KBM-7 (cell line): ENCODE results near the gene BTAF1.
"Not testable (repeated sequence)": the region's sequence is repeated elsewhere in the genome, so short reads cannot be mapped to it uniquely, and the experiment has no call there.

Experiments used
- DNase-seq: peaks from one replicate; pipeline ENCODE4 v3.0.0-alpha.2; 2015
- in situ Hi-C: fragments of 300-500 bp; cut with MboI; formaldehyde crosslinking; loops from 2 replicates; pipeline ENCODE4 v1.14.3; 2020; ENCODE audit warnings: low sequenced_read_pairs, low pct_unique_long_range_greater_than_20kb, mixed read lengths

Gene BTAF1

DNA sequence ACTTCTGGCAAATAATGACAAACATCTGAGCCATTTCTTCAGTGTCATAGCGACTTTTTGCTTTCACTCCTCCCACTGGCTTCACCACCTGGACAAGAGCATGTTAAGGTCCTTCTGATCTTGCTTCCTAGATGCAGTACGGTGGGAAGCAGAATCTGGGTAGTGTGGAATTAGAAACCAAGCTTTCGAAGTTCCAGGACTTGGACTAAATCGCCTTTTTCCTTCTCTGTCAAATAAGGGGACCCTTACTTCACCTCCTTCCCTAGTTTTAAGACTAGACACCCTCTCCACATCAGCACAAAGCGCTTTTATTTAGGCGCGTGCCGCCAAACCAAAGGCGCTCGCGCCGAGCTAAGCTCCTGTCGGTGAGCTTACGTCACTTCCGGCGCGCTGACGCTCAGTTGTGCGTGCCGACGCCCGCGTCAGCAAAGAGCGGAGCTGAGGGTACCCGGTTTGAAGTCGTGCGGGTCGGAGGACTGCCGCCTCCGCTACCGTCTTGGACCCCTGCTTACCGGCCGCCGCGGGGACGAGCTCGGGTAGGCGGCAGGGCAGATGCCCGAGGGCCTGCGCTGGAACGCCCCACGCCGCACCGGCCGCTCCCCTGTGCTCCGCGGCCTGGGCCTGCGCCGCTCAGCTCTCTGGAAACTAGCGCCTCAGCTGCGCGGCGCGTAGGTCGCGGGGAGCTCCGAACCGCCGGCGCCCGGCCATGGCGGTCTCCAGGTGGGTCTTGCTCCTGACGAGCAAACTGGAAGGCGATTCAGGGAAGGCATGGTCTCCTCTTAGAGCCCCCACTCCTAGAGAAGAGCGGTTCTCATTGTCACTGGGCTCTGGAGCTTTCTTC is at the start of gene BTAF1:
BTAF1 (plus strand) TSS at position 400 of the 841 bp plus-strand sequence; CDS start at position 707, 307 bp downstream.
- in situ Hi-C loops: no loop called here
- DNase-seq: peak; percentile 92

DNA sequence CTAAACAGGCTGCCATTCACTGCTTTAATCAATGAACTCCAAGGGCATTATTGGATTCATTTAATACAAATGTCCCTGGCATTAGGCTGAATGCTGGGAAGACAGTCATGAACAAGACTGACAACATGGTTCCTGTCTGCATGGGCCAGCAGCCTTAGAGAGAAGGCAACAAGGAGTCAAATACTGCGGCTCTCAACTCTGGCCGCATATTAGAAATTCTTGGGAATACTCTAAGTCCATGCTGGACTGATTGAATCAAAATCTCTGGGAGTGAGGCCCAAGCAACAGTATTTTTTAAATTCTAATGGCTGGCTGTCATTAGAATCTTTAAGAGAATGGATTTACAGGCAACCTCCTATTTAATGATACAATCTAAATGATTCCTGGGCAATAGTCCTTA is 48.4 kb upstream of the BTAF1 start:
- DNase-seq: no peak
- in situ Hi-C loops: no loop called here

DNA sequence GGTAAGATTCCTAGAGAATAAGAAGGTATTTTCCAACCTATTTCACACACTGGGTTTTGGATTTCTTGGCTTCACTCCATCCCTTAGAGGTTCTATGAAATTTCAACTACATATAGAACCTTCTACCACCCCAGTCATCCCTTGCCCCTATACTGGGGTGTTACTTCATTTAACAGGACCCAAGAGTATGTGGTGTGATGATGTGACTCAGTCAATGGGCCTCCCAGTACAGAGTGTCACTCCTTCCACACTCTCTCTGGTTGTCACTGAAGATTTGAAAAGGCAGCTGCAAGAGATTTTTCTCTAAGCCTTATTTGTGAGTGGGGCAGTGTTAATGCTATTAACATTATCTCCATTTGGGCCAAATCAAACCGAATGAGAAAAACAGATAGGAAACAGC is 47.8 kb upstream of the BTAF1 start:
- DNase-seq: no peak
- in situ Hi-C loops: no loop called here

DNA sequence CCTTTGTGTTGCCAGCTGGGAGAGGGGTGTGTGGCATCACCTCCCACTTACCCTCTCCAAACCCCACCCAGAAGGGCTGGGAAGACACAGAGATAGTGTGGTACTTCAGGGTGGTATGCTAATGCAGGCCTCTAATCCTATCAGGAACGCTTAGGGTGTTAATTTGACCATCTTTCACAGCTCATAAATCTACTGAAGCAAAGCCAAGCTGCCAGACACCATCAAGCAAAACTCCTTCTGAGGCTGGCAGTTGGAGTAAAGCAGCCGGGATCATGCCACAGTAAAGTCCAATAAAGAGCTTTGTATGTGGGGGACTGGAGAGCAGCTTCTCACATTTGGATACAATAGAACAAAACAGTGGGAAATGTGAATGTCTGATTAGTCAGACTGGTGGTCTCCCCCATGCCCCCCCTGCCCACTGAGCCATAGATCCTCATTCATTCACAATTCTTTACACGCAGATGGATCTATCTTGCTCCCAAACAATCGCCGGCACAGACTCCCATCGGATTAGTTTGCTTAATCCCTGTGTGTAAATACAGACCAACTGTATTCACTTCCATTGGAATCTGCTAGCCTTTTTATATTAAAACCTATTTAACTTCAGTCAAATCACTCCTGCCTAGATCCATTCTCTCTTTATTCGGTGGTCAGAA is 43.9 kb upstream of the BTAF1 start:
- in situ Hi-C loops: no loop called here
- no peak for DNase-seq

DNA sequence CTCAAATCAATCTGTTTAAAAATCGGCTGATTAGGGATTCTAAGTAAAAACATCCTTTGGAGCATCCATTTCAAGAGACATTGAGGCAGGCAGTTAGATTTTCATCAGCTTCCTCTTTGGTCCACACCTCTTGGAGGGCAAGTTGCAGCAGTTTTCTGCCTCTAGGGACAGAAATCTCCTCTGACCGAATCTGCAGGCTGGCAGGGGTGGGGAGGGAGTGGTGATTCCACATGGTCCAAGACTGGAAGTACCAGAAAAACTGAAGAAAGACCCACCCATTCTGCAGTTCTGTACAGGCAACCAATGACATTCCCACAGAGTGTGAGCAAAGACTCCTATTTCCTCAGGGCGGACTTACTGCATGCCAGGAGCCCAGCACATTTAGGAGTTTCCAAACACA is 43.3 kb upstream of the BTAF1 start:
- in situ Hi-C loops: no loop called here
- no peak for DNase-seq

DNA sequence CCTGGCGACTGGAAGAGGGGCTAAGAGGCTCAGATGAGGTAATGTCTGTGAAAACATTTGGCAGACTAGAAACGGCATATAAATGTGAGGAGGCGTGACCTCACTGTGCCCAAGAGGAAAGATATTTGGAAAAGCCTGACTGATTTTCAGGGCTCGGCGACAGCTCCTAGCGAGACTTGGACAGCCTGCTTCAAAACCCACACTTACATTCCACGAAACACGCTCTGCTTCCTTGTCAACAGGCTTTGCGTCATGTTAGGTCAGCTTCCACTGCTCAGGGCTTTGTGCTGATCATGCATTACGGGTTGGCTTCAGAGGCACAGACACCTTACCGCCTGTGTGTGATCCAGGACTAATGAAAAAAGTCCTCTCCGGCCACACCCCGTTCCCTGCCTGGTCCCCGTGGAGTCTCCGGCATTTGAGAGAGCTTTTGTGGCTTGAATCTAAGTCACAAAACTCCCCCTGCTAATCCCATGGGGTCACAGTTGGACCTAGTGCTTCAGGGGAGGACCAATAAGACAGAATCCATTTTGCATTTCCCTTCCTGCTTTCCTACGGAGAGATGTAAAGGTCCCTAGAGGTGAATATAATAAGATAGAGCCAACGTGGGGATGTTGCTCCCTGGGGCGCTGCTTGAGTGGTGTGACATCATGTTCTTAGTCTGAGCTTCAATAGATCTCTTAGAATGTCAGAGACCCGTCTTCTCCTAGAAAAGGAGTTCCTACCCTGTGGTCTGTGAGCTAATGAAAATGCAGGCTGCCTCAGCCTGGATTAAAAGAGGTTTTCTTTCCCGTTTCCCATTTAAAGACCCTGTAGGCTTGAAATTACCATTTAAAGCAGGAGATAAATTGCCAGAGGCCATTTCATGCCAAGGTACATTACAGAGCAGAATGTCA is 39.8 kb upstream of the BTAF1 start:
- in situ Hi-C loops: no loop called here

DNA sequence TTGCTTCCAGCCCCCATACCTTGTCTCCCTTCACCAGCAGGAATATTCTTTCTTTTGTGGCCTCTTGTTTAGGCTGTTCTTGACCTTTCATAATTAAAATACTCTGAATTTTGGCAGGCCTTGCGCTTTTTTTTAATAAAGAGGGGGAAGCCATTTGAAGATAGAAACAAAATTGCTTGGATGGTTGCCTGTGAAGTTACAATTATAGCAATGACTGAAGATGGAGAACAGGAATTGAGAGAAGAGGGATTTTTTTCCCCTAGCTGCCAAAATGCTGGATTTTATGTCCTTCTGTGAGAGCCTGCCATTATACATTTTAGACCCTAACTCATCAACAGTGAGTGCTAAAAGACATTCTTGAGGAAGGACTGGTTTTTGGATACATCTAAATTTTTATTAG is 39.0 kb upstream of the BTAF1 start:
- no peak for DNase-seq
- in situ Hi-C loops: no loop called here

More for the DNA sequence above, 39.8 kb upstream of the BTAF1 start:
- no peak for DNase-seq

DNA sequence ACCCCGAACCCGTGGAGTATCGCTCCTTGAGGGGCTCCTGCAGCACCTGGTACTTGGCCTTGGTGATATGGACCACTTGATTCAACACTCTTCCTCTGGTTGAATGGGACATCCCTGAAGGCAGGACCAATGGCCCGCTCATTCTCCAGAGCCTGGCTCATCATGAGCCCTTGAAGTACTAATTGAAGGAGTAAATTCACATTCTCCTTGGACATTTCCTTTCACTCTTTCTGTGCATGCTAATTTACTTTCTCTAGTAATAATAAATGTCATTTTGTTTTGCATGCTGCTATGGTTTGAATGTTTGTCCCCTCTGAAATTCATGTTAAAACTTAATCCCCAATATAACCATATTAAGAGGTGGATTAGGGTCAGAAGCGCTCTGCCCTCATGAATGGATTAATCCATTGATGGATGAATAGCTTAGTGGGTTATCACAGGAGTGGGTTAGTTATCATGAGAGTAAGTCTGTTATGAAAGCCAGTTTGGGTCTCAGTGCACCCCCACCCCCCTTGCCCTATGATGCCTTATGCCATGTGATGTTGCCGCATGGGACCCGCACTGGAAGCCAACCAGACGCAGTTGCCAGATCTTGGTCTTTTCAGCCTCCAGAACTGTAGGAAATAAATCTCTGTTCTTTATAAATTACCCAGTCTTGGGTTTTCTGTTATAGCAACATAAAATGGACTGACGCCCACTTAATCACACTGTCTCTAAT is 38.0 kb upstream of the BTAF1 start:
- in situ Hi-C loops: no loop called here

DNA sequence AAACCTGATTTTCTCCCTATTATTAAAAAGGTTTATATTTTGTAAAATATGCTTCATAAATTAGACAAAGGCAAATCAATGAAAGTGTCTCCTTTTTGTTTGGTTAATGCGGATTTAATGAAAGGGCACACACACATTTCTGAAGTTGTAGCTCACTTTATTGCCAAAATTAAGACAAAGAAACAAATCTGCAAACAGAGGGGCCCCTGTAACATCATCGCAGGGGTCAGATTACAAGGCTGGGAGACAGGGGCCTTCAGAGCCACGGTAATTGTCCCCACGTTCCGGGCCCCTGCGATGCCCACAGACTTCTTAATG is 36.7 kb upstream of the BTAF1 start:
- no peak for DNase-seq
- in situ Hi-C loops: no loop called here

More for the DNA sequence above, 38.0 kb upstream of the BTAF1 start:
- no peak for DNase-seq

DNA sequence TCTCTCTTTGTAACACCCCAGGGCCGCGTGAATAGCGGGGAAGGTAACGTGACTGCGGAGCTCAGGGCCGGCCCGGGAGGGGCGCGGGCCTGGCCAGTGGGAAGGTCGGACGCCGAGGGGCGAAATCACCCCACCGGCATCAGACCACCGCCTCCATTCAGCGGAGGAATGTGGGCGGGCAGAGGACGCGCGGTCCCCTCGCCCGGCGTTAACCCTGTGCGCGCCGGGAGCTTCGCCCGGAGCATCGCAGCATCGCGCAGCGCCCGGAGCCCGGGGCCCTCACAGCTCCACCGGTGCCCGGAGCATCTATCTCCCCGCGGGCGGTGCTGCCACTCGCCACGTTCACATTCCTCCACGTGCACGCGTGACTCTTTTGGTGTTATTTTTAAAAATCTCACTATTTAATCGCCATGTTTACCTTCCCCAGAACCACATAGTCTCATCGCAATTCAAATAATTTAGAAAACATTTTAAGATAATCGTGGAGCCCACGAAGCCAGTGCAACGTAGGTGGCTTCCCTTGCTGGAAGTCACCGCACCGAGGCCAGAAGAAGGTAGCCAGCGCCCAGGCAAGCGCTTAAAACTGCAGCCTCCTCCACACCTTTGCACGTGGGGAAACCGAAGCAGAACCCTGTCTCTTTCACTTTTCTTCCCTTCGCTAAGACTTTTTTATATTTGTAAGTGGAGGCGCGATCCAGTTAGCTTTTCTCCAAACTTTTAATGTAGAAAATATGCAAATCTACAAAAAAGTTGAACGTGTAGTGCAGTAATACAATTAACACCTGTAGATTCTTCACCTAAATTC is 36.1 kb upstream of the BTAF1 start:
- DNase-seq: no peak
- in situ Hi-C loops: no loop called here

DNA sequence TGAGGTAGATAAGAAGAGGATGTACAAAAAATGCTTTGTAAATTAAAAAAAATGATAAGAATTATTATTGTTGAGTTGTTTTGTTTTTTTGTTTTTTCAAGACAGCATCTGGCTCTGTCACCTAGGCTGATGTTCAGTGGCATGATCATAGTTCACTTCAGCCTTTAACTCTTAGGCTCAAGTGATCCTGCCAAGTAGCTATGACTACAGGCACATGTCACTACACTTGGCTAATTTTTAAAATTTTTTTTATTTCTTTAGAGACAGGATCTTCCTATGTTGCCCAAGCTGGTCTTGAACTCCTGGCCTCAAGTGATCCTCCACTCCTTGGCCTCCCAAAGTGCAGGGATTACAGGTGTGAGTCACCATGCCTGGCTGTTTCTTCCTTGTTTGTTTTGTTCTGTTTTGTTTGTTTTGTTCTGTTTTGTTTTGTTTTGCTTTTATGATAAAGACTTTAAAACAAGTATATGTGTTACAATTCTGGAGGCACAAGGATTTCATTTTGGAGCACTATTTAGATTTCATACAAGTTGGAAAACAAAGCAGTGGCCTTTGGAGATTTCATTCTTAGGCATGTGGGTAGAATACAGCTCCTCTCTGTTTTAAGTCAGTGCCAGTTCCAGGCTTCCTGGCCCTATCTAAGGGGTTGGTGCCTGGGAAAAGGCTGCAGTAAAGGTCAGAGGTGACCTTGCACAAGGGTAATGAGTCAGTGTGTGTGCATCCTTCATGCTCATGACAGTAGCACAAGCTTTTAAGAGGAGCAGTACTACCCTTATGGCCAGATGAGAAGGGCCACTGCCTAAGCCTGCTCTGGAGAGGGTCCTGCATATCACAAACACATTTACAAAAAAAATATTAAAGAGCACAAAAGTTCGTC is 32.2 kb upstream of the BTAF1 start:
- in situ Hi-C loops: no loop called here
- DNase-seq: no peak

DNA sequence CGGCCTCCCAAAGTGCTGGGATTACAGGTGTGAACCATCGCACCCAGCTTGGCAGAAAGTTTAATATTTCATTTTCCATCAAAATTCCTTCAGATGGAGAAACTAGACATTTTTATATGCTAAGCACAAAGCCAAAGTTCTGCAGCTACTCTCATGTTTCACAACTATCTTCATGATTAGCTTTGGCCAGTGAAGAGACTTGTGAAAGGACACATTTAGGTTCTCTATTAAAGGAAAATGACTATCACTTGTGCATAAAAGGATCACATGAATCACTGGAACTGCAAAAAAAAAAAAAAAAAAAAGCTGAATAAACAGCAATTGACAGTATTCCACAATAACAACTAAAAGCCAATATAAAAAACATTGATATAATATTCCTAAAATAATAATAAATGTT is 30.5 kb upstream of the BTAF1 start:
- in situ Hi-C loops: no loop called here
- no peak for DNase-seq

DNA sequence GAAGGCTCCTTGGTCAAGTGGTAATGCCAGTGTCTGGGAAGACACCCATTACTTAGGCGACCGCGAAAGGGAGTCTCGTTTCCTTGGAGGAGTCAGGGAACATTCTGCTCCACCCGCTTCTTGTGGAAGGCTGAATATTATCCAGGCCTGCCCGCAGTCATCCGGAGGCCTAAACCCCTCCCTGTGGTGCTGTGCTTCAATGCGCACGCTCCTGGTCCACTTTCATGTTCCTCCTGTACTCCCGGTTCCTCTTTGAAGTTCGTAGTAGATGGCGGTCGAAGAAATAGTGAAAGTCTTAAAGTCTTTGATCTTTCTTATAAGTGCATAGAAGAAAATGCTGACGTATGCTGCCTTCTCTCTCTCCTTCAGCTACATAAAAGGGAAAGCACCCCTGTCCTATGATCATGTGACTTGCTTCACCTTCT is 29.3 kb upstream of the BTAF1 start:
- DNase-seq, in situ Hi-C loops: not testable (repeated sequence)

DNA sequence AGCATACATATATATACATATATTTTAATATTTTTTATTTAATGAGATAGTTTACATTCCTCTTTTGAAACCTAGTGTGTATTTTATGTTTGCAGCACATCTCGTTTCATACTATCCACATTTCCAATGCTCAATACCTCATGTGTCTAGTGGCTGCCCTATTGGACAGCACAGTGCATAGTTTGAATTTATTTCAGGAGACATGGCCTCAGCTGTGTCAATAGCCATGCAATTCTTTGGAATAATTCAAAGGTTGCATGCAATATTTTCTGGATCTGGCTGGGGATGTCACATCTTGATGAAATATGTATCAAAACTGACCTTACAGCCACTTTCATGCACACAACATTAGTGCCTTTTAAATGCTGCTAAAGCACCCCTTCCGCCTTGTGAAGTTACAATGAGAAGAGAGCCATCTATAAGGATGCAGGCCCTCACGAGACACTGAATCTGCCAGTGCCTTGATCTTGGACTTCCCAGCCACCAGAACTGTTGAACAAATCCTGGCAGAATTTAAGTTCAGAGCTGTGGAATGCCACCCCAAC is 27.3 kb upstream of the BTAF1 start:
- no peak for DNase-seq
- in situ Hi-C loops: no loop called here

DNA sequence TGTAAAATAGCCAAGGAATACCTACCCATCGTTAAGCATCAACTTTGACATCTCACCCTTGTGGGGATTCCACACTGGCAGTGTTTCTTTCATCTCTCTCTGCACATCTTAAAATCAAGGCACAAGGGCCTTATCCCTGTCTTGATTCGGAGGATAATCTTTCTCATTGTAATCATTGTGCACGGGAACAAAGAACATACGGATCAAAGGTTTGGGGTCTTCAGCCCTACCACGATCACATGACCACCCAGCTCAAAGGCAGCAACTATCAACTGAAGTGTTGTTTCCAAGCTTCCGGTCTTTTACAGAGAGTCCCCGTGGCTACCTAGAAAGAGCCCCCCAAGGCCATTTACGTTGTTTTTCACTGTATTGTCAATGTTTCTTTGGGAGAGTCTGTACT is 26.1 kb upstream of the BTAF1 start:
- in situ Hi-C loops: no loop called here

DNA sequence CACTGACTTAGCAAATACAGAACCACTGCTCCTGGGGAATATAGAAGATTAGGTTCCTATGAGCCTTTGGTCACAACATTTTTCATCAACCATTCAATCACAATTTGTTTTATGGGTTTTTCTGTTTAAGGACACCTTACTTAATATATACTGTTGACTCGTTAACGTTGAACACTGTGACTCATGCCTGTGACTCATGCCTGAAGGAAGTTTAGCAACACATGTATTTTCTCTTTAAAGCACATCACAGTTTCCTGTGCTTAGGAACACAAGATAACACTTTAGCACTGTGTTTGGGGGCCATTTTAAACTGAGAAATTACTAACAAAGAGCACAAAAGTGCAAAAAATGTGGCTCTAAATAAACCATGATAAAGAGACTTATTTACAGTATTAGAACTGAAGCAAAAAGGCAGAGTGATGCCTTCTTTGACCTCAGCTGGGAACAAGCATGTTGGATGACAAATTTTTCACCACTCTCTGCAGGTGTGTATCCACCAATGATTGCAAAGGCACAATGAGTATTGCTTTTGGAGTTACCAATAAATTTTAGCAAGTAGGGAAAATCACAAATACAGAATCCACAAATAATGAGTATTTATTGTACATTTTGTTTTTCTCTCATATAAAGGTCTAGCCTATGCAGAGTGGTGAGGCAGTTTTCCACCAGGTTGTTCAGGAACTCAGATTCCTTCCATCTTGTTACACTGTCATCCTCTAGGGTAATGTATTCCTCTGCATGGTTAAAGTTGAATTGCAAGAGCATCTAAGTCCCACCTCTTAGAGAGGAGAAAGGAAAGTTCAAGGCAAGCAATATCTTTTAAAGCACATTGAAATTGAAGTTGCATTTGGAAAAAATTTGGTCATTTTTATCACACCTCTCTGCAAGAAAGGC is 21.5 kb upstream of the BTAF1 start:
- DNase-seq: peak; percentile 68

More for the DNA sequence above, 26.1 kb upstream of the BTAF1 start:
- no peak for DNase-seq

More for the DNA sequence above, 21.5 kb upstream of the BTAF1 start:
- in situ Hi-C loops: no loop called here
